HEK293 (cell line): ENCODE data around the gene NPRL2.

Experiments used
- ZFP37 ChIP-seq: fragments of 450-650 bp; formaldehyde crosslinking; IDR thresholded peaks from 2 replicates; pipeline ENCODE4 v1.5.1; 2016; ENCODE audit warnings: missing biosample characterization, missing genetic modification characterization
- ZNF274 ChIP-seq, 2 experiments: fragments of 200-500 bp in 1 of 2; fragments of 450-650 bp in 1 of 2; sonication (Bioruptor generic) in 1 of 2; formaldehyde crosslinking in 1 of 2; IDR thresholded peaks; 2 replicates each; pipeline versions ENCODE4 v1.5.1 to v1.6.1; 2014 to 2016; ENCODE audit warnings: borderline replicate concordance in 1 of 2, inconsistent platforms in 1 of 2, low read length in 1 of 2, missing biosample characterization in 1 of 2, missing genetic modification characterization in 1 of 2
- TF ChIP-seq, protein P1 (sequence below): fragments of 450-650 bp; formaldehyde crosslinking; IDR thresholded peaks from 2 replicates; pipeline ENCODE4 v1.5.1; 2016; ENCODE audit warnings: missing biosample characterization, missing genetic modification characterization
- TF ChIP-seq, protein P2 (sequence below): fragments of 450-650 bp; formaldehyde crosslinking; conservative IDR thresholded peaks from 2 replicates; pipeline ENCODE4 v1.5.1; 2016; ENCODE audit warnings: low read depth, missing biosample characterization, missing genetic modification characterization
- TF ChIP-seq, protein P3 (sequence below): fragments of 450-650 bp; formaldehyde crosslinking; IDR thresholded peaks from 2 replicates; pipeline ENCODE4 v1.5.1; 2016; ENCODE audit warnings: missing biosample characterization, missing genetic modification characterization
- TF ChIP-seq, protein P4 (sequence below): fragments of 450-650 bp; formaldehyde crosslinking; IDR thresholded peaks from 2 replicates; pipeline ENCODE4 v1.5.1; 2016; ENCODE audit warnings: missing biosample characterization, missing genetic modification characterization

DNA sequence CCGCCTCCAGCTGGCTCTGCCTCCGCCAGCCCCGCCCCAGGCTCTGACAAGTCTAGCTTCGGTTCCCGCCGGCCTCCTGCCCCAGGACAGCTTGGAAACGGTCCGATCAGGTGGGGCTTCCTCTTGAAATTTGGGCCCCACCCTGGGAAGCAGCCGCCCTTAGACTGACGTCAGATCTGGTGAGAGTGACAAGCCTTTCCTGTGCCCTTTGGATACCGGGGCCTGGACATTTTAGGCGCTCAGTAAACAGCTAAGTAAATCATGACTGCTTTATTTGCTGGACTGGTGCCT, 51.0 kb downstream of the NPRL2 start:
- no peak for TF ChIP-seq ZNF274 (IDR thresholded peaks at IDR 0.05; ENCODE audit: low read length)
- no peak for TF ChIP-seq ZNF274 (tag by site-specific recombination; IDR thresholded peaks at IDR 0.05; ENCODE audit: borderline replicate concordance)
- TF ChIP-seq, protein P1, sequence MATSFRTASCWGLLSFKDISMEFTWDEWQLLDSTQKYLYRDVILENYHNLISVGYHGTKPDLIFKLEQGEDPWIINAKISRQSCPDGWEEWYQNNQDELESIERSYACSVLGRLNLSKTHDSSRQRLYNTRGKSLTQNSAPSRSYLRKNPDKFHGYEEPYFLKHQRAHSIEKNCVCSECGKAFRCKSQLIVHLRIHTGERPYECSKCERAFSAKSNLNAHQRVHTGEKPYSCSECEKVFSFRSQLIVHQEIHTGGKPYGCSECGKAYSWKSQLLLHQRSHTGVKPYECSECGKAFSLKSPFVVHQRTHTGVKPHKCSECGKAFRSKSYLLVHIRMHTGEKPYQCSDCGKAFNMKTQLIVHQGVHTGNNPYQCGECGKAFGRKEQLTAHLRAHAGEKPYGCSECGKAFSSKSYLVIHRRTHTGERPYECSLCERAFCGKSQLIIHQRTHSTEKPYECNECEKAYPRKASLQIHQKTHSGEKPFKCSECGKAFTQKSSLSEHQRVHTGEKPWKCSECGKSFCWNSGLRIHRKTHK (tag by site-specific recombination): no peak
- TF ChIP-seq, protein P2, sequence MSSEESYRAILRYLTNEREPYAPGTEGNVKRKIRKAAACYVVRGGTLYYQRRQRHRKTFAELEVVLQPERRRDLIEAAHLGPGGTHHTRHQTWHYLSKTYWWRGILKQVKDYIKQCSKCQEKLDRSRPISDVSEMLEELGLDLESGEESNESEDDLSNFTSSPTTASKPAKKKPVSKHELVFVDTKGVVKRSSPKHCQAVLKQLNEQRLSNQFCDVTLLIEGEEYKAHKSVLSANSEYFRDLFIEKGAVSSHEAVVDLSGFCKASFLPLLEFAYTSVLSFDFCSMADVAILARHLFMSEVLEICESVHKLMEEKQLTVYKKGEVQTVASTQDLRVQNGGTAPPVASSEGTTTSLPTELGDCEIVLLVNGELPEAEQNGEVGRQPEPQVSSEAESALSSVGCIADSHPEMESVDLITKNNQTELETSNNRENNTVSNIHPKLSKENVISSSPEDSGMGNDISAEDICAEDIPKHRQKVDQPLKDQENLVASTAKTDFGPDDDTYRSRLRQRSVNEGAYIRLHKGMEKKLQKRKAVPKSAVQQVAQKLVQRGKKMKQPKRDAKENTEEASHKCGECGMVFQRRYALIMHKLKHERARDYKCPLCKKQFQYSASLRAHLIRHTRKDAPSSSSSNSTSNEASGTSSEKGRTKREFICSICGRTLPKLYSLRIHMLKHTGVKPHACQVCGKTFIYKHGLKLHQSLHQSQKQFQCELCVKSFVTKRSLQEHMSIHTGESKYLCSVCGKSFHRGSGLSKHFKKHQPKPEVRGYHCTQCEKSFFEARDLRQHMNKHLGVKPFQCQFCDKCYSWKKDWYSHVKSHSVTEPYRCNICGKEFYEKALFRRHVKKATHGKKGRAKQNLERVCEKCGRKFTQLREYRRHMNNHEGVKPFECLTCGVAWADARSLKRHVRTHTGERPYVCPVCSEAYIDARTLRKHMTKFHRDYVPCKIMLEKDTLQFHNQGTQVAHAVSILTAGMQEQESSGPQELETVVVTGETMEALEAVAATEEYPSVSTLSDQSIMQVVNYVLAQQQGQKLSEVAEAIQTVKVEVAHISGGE: no peak
- TF ChIP-seq, protein P3, sequence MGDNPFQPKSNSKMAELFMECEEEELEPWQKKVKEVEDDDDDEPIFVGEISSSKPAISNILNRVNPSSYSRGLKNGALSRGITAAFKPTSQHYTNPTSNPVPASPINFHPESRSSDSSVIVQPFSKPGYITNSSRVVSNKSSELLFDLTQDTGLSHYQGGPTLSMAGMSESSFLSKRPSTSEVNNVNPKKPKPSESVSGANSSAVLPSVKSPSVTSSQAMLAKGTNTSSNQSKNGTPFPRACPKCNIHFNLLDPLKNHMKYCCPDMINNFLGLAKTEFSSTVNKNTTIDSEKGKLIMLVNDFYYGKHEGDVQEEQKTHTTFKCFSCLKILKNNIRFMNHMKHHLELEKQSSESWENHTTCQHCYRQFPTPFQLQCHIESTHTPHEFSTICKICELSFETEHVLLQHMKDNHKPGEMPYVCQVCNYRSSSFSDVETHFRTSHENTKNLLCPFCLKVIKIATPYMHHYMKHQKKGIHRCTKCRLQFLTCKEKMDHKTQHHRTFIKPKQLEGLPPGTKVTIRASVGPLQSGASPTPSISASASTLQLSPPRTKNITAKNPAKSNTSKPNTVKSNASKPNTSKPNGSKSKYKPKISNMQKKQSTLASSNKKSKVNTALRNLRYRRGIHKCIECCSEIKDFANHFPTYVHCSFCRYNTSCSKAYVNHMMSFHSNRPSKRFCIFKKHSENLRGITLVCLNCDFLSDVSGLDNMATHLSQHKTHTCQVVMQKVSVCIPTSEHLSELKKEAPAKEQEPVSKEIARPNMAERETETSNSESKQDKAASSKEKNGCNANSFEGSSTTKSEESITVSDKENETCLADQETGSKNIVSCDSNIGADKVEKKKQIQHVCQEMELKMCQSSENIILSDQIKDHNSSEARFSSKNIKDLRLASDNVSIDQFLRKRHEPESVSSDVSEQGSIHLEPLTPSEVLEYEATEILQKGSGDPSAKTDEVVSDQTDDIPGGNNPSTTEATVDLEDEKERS (tag by site-specific recombination): no peak
- TF ChIP-seq ZFP37 (tag by site-specific recombination): no peak
- TF ChIP-seq, protein P4, sequence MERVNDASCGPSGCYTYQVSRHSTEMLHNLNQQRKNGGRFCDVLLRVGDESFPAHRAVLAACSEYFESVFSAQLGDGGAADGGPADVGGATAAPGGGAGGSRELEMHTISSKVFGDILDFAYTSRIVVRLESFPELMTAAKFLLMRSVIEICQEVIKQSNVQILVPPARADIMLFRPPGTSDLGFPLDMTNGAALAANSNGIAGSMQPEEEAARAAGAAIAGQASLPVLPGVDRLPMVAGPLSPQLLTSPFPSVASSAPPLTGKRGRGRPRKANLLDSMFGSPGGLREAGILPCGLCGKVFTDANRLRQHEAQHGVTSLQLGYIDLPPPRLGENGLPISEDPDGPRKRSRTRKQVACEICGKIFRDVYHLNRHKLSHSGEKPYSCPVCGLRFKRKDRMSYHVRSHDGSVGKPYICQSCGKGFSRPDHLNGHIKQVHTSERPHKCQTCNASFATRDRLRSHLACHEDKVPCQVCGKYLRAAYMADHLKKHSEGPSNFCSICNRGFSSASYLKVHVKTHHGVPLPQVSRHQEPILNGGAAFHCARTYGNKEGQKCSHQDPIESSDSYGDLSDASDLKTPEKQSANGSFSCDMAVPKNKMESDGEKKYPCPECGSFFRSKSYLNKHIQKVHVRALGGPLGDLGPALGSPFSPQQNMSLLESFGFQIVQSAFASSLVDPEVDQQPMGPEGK: peak; percentile 71
